Measurements from ENCODE around the gene CRB1.

CRB1 gene

GRCh38 chr1:197302775-197303174, 34.7 kb downstream of the CRB1 start:
- in situ Hi-C loops (cut with HindIII; ENCODE audit: low sequenced_read_pairs), result no loop called here

DNA sequence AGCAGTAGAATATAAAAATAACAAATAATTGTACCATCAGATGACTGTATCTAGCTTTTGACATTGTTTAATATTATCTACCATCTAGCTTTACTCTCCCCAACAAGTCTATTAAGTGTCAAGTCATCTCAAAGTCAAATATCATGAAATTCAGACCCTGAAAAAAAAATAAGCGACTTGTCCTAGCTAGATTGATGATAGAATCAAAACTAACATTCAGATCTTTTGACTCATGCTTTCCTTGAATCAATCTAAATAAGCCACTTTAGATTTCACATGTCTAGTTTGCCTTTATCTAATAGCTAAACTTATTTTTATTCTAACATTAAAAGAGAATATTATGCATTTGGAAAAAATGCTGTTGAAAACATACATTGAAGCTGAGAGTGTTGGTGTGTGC, 35.4 kb downstream of the CRB1 start:
- in situ Hi-C loops (cut with HindIII; ENCODE audit: low sequenced_read_pairs), result no loop called here

DNA sequence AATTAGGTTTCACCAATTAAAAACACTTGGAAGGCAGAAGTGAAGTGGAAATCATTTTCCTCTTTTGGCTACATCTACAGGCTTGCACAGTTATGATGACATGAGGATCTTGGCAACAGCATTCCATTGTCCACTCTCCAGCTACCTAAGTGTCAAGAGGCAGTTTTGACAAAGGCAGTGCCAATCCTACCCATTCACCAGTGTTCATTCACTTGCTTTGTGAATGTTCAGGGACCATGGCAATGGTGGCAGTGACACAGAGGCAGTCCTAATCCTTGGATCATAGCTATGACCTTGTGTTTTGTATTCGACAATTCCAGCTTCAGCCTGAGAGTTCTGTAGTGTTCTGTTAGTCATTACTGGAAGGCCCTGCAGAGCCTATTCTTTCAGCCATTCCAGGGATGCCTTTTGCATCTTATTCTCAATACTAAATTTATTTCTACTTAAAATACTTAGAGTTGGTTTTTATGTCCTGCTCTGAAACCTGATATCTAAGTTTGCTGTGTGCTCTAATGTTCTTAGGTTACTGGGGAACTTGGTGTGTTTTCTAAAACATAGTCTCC, 36.7 kb downstream of the CRB1 start:
- in situ Hi-C loops (cut with HindIII; ENCODE audit: low sequenced_read_pairs), result no loop called here

- in situ Hi-C loops (cut with HindIII; ENCODE audit: low sequenced_read_pairs), result no loop called here
Measured at GRCh38 chr1:197305925-197306324, 37.9 kb downstream of the CRB1 start.

GRCh38 chr1:197306381-197307062, 38.5 kb downstream of the CRB1 start:
- in situ Hi-C loops (cut with HindIII; ENCODE audit: low sequenced_read_pairs), result no loop called here

GRCh38 chr1:197307136-197307535, 39.1 kb downstream of the CRB1 start:
- in situ Hi-C loops (cut with HindIII; ENCODE audit: low sequenced_read_pairs), result no loop called here

- in situ Hi-C loops (cut with HindIII; ENCODE audit: low sequenced_read_pairs), result no loop called here
Measured at GRCh38 chr1:197307551-197307950, 39.5 kb downstream of the CRB1 start.

- in situ Hi-C loops (cut with HindIII; ENCODE audit: low sequenced_read_pairs), result no loop called here
Measured at GRCh38 chr1:197311081-197311480, 43.0 kb downstream of the CRB1 start.

GRCh38 chr1:197312163-197312562, 44.1 kb downstream of the CRB1 start:
- in situ Hi-C loops (cut with HindIII; ENCODE audit: low sequenced_read_pairs), result no loop called here

- in situ Hi-C loops (cut with HindIII; ENCODE audit: low sequenced_read_pairs), result no loop called here
Measured at GRCh38 chr1:197313713-197314112, 45.7 kb downstream of the CRB1 start.

DNA sequence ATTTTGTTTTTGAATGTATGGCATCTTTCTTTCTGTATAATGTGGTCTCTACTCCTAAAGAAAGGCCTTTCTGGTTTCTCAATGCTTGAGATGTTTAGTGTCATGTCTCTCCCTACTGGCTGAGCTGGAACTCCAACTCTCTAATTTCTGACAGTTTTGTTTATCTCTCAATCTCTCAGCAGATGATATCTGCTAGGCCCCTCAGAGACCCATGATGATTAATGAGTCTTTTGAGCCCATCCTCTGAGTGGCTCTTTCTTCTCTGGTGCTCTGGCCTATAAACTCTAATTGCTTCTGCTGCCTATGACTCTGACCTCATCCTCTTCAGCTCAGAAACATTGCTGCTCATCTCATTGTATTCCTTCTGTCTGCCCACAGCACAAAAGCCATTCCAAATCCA, 46.6 kb downstream of the CRB1 start:
- in situ Hi-C loops (cut with HindIII; ENCODE audit: low sequenced_read_pairs), result no loop called here

GRCh38 chr1:197319631-197320030, 51.6 kb downstream of the CRB1 start:
- in situ Hi-C loops (cut with HindIII; ENCODE audit: low sequenced_read_pairs), result no loop called here

DNA sequence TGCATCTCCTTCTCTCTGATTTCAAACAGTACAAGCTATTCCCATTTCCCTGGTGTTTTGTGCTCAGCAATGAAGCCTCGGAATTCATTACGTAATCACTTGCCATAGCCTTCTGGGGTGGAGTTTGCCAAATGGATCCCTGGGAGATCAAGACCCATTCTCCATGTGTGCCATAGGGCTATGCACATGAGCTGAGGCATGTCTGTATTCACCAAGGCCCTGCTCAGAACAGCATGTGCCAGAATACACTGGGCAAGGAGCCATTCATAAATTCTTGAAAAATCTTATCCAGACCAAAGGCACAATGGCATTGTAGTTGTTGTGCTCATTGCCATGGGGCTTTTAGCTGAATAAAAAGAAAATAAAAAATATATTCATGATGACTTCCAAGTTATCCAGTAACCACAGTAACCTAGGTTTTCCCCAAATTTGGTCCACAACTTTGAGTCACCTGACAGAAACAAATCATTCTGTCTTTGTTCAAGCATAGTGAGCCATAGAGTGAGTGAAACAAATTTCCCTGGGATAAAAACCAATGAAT, 53.0 kb downstream of the CRB1 start:
- in situ Hi-C loops (cut with HindIII; ENCODE audit: low sequenced_read_pairs), result no loop called here

DNA sequence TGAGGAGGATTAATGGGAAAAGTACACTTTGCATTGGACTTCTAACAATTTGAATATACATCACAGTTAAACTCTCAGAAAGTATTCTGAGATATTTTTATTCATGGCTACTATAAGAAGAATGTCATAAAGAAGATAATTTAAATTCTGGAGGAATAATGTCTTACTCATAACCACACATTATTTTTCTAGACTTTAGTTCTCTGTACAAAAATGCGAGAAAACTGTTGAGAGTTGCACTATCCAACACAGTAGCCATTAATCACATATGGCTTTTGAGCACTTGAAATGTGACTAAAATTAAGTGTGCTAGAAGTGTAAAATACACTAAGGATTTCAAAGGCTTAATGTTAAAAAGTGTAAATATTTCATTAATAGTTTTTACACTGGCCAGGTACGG, 53.8 kb downstream of the CRB1 start:
- in situ Hi-C loops (cut with HindIII; ENCODE audit: low sequenced_read_pairs), result no loop called here

GRCh38 chr1:197327776-197328364, 59.8 kb downstream of the CRB1 start:
- in situ Hi-C loops (cut with HindIII; ENCODE audit: low sequenced_read_pairs), result no loop called here

DNA sequence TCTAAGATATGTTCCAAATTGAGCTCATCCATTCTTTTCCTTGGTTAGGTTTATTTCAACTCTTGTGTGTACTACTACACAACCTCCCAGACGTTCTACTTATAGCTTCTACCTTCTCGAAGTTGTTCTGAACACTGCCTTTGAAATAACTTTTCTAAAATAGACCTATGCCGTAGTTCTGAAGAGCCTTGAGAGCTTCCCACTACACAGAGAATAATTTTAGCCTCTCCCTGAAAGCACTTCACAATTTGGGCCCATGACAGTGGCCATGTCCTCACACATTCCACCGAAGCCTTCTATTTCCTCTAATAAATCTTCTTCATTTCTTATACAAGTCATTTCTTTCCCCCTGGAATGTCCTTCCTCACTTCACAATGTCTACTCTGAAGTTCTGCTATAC, 62.2 kb downstream of the CRB1 start:
- in situ Hi-C loops (cut with HindIII; ENCODE audit: low sequenced_read_pairs), result no loop called here

GRCh38 chr1:197331565-197331964, 63.5 kb downstream of the CRB1 start:
- in situ Hi-C loops (cut with HindIII; ENCODE audit: low sequenced_read_pairs), result no loop called here

GRCh38 chr1:197333041-197333440, 65.0 kb downstream of the CRB1 start:
- in situ Hi-C loops (cut with HindIII; ENCODE audit: low sequenced_read_pairs), result no loop called here

GRCh38 chr1:197336571-197336970, 68.5 kb downstream of the CRB1 start:
- in situ Hi-C loops (cut with HindIII; ENCODE audit: low sequenced_read_pairs), result no loop called here

- in situ Hi-C loops (cut with HindIII; ENCODE audit: low sequenced_read_pairs), result no loop called here
Measured at GRCh38 chr1:197339106-197340060, 71.3 kb downstream of the CRB1 start.

GRCh38 chr1:197341626-197342025, 73.6 kb downstream of the CRB1 start:
- in situ Hi-C loops (cut with HindIII; ENCODE audit: low sequenced_read_pairs), result no loop called here

Measured in DLD1 (cell line).